ENCODE data around the gene ABRACL. TPM values are rescaled to one million over a fixed set of nuclear protein-coding genes. Genes with fewer than 3 reads are reported as not detected.
"Not testable (repeated sequence)": the region's sequence is repeated elsewhere in the genome, so short reads cannot be mapped to it uniquely, and the experiment has no call there.

ABRACL gene
- polyA plus RNA-seq, 1 donor: 97.2 TPM

DNA sequence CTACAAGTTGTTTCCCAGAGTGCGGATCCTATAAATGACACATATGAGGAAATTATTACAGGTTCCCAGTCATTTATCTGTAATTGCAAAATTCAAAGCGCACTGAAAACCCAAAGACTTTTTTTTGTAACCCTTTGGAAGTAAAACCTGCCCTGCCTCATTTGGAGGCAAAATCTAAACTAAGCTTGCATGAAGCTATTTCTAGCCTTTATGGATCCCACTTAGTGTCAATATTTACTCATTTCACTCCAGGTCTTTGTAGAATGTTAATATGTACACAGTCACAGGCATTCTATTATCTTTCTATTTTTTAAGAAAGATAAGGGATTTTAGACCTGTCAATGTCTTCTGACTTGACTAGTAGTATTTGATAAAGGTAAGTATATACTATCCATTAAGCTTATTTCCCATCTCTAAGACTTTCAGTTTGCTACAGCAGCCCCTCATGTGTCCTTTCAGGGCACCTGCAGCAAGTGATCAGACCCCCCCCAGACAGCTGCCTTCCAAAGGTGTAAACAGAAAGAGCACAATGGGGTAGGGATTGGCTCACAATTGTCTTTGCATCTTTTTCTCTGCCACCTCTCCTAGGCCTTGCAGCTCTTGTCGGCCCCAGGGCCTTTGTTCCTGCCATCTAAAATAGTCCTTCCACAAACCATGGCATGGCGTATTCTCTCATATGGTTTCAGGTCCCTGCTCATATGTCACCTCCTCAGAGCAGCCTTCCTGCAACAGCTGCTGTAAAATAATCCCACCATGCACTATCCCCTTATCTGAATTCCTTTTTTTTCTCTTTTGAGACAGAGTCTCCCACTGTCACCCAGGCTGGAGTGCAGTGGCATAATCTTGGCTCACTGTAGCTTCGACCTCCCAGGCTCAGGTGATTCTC, 39.2 kb upstream of the ABRACL start:
- Histone ChIP-seq H3K9me3 (ENCODE audit: control insufficient read depth, low read depth, low read length) (no peaks in the 10 kb centered on the region), H3K4me3 (ENCODE audit: low read length) (no peak overlapping the region), H3K4me1 (ENCODE audit: control insufficient read depth, insufficient read depth, low read length) (peaks cover 29% of the 10 kb centered on the region), H3K36me3 (ENCODE audit: control insufficient read depth, insufficient read depth, low read length) (no peaks in the 10 kb centered on the region), H3K27me3 (ENCODE audit: control insufficient read depth, insufficient read depth, low read length) (no peaks in the 10 kb centered on the region), H3K27ac (ENCODE audit: low read length) (no peak overlapping the region)
- DNase-seq: peak in 1 of 2 donors; percentile 9
- WGBS (ENCODE audit: insufficient coverage, low lambda C conversion rate): 63% methylated on average over 2 of the region's 5 CpGs

DNA sequence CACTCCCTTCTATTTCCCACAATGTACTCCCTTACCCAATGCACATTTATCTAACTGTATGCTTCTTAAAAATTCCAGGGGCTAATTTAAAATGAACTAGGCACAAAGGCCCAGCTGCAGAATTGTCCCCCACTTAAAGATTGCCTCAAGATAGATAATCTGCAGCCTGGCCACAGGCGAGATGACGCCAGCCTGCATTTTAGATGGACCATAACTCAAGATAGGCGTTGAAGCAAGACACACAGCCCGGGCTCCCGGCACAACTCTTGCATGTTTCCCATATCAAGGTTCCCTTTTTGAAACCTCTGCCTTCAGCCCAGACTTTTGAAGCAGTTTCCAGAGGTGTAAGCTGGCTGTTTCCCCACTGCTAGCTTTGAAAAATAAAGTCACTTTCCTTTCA, 37.3 kb upstream of the ABRACL start:
- Histone ChIP-seq H3K27me3 (ENCODE audit: control insufficient read depth, insufficient read depth, low read length) (no peaks in the 10 kb centered on the region), H3K36me3 (ENCODE audit: control insufficient read depth, insufficient read depth, low read length) (no peaks in the 10 kb centered on the region), H3K27ac (ENCODE audit: low read length) (no peak overlapping the region), H3K9me3 (ENCODE audit: control insufficient read depth, low read depth, low read length) (no peaks in the 10 kb centered on the region), H3K4me1 (ENCODE audit: control insufficient read depth, insufficient read depth, low read length) (peaks cover 20% of the 10 kb centered on the region), H3K4me3 (ENCODE audit: low read length) (no peak overlapping the region)
- no CpG with 5 or more reads among the region's 5 CpGs for WGBS (ENCODE audit: insufficient coverage, low lambda C conversion rate)
- no peak for DNase-seq

DNA sequence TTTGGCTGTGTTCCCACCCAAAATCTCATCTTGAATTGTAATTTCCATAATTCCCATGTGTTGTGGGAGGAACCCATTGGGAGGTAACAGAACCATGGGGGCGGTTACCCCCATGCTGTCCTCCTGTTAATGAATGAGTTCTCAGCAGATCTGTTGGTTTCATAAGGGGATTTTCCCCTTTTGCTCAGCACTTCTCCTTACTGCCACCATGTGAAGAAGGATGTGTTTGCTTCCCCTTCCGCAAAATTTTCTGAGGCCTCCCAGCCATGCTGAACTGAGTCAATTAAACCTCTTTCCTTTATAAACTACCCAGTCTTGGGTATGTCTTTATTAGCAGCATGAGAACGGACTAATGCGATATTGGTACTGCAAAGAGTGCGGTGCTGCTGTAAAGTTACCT, 35.6 kb upstream of the ABRACL start:
- WGBS (ENCODE audit: insufficient coverage, low lambda C conversion rate): 100% methylated on average over 2 of the region's 5 CpGs
- not testable (repeated sequence) for H3K36me3 ChIP-seq (ENCODE audit: control insufficient read depth, insufficient read depth, low read length); H3K27ac ChIP-seq (ENCODE audit: low read length)

DNA sequence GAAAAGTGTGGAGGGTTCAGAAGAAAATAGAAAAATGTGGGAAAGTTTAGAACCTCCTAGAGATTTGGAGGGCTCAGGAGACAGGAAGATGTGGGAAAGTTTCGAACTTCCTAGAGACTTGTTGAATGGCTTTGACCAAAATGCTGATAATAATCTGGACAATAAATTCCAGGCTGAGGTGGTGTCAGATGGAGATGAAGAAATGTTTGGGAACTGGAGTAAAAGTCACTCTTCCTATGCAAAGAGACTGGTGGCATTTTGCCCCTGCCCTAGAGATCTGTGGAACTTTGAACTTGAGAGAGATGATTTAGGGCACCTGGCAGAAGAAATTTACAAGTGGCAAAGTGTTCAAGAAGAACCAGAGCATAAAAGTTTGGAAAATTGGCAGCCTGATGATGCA, 35.1 kb upstream of the ABRACL start:
- H3K4me3 ChIP-seq (ENCODE audit: low read length); H3K27me3 ChIP-seq (ENCODE audit: control insufficient read depth, insufficient read depth, low read length); H3K9me3 ChIP-seq (ENCODE audit: control insufficient read depth, low read depth, low read length); H3K36me3 ChIP-seq (ENCODE audit: control insufficient read depth, insufficient read depth, low read length); DNase-seq; H3K27ac ChIP-seq (ENCODE audit: low read length): not testable (repeated sequence)
- no CpG with 5 or more reads among the region's 1 CpG for WGBS (ENCODE audit: insufficient coverage, low lambda C conversion rate)
- H3K4me1 ChIP-seq (ENCODE audit: control insufficient read depth, insufficient read depth, low read length): peaks cover 20% of the 10 kb centered on the region

More for the DNA sequence above, 35.6 kb upstream of the ABRACL start:
- not testable (repeated sequence) for H3K9me3 ChIP-seq (ENCODE audit: control insufficient read depth, low read depth, low read length); H3K27me3 ChIP-seq (ENCODE audit: control insufficient read depth, insufficient read depth, low read length); H3K4me3 ChIP-seq (ENCODE audit: low read length); DNase-seq
- H3K4me1 ChIP-seq (ENCODE audit: control insufficient read depth, insufficient read depth, low read length): peaks cover 20% of the 10 kb centered on the region

DNA sequence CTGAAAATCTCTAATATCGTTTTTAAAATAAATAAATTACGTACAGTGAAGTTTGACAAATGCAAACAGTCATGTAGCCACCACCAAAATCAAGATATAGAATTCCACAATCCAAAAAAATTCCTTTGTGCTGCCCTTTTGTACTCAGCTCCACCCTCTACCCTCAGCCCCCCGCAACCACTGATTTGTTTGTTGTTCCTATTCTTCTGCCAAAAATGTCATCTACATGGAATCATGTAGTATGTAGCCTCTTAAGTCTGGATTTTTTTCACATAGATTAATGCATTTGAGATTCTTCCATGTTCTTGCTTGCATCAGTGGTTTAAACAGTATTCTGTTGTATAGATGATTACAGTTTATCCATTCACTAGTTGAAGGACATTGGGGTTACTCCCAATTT, 32.0 kb upstream of the ABRACL start:
- DNase-seq: no peak
- no CpG with 5 or more reads among the region's 3 CpGs for WGBS (ENCODE audit: insufficient coverage, low lambda C conversion rate)
- Histone ChIP-seq H3K36me3 (ENCODE audit: control insufficient read depth, insufficient read depth, low read length) (no peaks in the 10 kb centered on the region), H3K27me3 (ENCODE audit: control insufficient read depth, insufficient read depth, low read length) (no peaks in the 10 kb centered on the region), H3K9me3 (ENCODE audit: control insufficient read depth, low read depth, low read length) (no peaks in the 10 kb centered on the region), H3K27ac (ENCODE audit: low read length) (no peak overlapping the region), H3K4me1 (ENCODE audit: control insufficient read depth, insufficient read depth, low read length) (peaks cover 10% of the 10 kb centered on the region), H3K4me3 (ENCODE audit: low read length) (no peak overlapping the region)

DNA sequence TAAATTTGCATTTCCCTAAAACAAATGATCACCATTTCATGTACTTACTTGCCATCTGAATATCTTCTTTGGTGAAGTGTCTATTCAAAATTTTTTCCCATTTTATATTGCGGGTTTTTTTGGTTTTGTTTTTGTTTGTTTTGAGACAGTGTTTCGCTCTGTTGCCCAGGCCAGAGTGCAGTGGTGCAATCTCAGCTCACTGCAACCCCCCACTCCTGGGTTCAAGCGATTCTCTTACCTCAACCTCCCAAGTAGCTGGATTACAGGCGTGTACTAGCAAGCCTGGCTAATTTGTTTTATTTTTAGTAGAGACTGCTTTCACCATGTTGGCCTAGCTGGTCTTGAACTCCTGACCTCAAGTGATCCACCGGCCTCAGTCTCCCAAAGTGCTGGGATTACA, 31.4 kb upstream of the ABRACL start:
- DNase-seq: no peak
- Histone ChIP-seq H3K4me1 (ENCODE audit: control insufficient read depth, insufficient read depth, low read length) (peaks cover 10% of the 10 kb centered on the region), H3K9me3 (ENCODE audit: control insufficient read depth, low read depth, low read length) (no peaks in the 10 kb centered on the region), H3K36me3 (ENCODE audit: control insufficient read depth, insufficient read depth, low read length) (no peaks in the 10 kb centered on the region), H3K4me3 (ENCODE audit: low read length) (no peak overlapping the region), H3K27ac (ENCODE audit: low read length) (no peak overlapping the region), H3K27me3 (ENCODE audit: control insufficient read depth, insufficient read depth, low read length) (no peaks in the 10 kb centered on the region)
- no CpG with 5 or more reads among the region's 5 CpGs for WGBS (ENCODE audit: insufficient coverage, low lambda C conversion rate)

DNA sequence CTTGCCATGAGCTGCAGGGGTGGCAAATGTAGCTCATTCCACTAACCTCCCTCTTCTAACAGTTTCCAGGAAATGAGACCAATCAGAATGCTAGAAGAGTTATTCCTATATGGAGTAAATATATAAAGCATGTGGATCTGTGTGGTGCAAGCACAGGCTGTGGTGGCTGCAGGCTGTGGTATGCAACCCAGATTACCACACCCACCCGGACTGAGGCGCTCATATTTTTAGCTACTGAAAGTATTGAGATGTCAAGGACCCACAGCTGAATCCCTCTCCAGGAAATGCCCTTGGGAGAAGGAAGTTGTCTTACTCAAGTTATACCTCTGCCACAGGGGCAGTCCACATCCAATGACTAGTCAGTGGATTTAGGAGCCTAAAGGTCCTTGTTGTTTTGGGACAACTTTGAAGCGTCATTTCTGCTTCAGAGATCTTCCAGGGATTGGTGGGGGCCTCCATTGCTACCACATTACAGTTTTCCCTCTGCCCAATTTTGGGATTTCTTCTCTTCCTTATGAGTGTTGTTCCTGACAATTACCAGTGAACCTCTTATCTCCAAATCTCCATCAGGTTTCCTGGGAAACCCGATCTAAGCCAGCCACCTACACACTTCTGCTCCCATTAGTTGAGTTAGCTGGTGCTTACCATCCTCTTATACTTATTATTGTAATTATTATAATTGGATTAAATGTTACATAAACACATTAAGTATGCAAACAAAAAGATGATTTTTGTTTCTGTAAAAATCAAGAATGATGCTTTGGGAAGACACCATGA, 28.4 kb upstream of the ABRACL start:
- H3K4me1 ChIP-seq (ENCODE audit: control insufficient read depth, insufficient read depth, low read length): no peaks in the 10 kb centered on the region
- no peak overlapping the region for H3K4me3 ChIP-seq (ENCODE audit: low read length)
- no peaks in the 10 kb centered on the region for H3K27me3 ChIP-seq (ENCODE audit: control insufficient read depth, insufficient read depth, low read length)
- no peaks in the 10 kb centered on the region for H3K9me3 ChIP-seq (ENCODE audit: control insufficient read depth, low read depth, low read length)
- WGBS (ENCODE audit: insufficient coverage, low lambda C conversion rate): no CpG with 5 or more reads among the region's 4 CpGs
- H3K27ac ChIP-seq (ENCODE audit: low read length): no peak overlapping the region
- H3K36me3 ChIP-seq (ENCODE audit: control insufficient read depth, insufficient read depth, low read length): no peaks in the 10 kb centered on the region
- DNase-seq: no peak

DNA sequence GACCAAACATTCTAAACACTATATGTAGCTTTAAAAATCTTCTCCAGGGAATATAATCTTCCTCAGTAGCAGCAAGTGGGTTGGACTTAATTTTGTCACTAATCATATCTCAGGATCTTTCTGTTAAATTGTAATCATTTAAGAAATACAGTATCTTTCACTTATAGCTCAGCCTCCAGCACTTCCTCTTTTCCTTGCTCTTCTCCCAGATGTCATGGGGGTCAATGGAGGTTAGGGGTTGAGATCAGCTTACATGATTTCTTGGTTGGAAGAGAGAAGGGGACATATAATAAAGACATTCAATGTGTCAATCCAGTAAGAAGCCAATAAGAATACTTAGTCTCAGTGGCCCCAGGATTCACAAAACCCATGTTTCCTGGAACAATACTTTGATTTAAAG, 24.8 kb upstream of the ABRACL start:
- Histone ChIP-seq H3K27me3 (ENCODE audit: control insufficient read depth, insufficient read depth, low read length) (no peaks in the 10 kb centered on the region), H3K4me1 (ENCODE audit: control insufficient read depth, insufficient read depth, low read length) (no peaks in the 10 kb centered on the region), H3K27ac (ENCODE audit: low read length) (no peak overlapping the region), H3K9me3 (ENCODE audit: control insufficient read depth, low read depth, low read length) (no peaks in the 10 kb centered on the region), H3K4me3 (ENCODE audit: low read length) (no peak overlapping the region), H3K36me3 (ENCODE audit: control insufficient read depth, insufficient read depth, low read length) (no peaks in the 10 kb centered on the region)
- DNase-seq: no peak

DNA sequence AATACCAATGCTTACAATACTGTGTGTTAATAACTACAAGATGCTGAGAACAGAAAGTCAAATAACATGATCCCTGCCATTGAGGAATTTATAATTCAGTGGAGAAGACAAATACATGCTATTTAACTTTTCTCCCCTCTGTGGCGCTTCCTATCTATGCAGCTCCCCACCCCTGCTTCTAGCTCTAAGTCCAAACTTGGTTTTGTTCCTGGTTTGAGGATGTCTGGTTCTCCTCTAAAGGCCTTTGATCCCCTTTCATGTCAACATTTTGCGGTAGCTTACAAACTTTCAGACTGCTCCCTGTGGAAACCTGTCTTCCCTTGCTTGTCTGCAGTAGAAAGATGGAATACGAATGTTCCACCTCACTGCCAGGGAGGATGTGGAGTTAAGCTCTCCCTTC, 22.1 kb upstream of the ABRACL start:
- Histone ChIP-seq H3K4me3 (ENCODE audit: low read length) (no peak overlapping the region), H3K9me3 (ENCODE audit: control insufficient read depth, low read depth, low read length) (no peaks in the 10 kb centered on the region), H3K36me3 (ENCODE audit: control insufficient read depth, insufficient read depth, low read length) (no peaks in the 10 kb centered on the region), H3K27ac (ENCODE audit: low read length) (no peak overlapping the region), H3K4me1 (ENCODE audit: control insufficient read depth, insufficient read depth, low read length) (no peaks in the 10 kb centered on the region), H3K27me3 (ENCODE audit: control insufficient read depth, insufficient read depth, low read length) (no peaks in the 10 kb centered on the region)
- no CpG with 5 or more reads among the region's 3 CpGs for WGBS (ENCODE audit: insufficient coverage, low lambda C conversion rate)
- no peak for DNase-seq

DNA sequence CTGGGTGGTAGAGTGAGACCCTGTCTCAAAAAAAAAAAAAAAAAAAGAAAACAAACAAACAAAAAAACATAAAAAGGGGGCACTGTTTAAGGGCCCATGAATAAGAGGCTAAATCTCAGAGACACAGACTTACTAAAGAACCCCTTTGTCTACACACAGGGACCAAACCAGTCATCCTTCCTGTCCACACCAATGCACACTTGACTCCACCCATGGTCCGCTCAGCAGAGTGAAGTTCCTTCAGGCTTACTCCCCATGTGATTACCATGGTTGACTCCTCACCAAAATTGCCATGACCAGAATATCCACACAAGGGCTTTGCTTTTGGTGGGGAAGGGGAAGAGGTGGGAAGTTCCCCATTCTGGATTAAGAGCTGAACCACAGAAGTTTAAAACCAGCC, 21.1 kb upstream of the ABRACL start:
- H3K27ac ChIP-seq (ENCODE audit: low read length): no peak overlapping the region
- no peak for DNase-seq
- H3K4me1 ChIP-seq (ENCODE audit: control insufficient read depth, insufficient read depth, low read length): no peaks in the 10 kb centered on the region
- no peaks in the 10 kb centered on the region for H3K27me3 ChIP-seq (ENCODE audit: control insufficient read depth, insufficient read depth, low read length)
- WGBS (ENCODE audit: insufficient coverage, low lambda C conversion rate): no CpG with 5 or more reads among the region's 1 CpG
- no peaks in the 10 kb centered on the region for H3K9me3 ChIP-seq (ENCODE audit: control insufficient read depth, low read depth, low read length)
- no peaks in the 10 kb centered on the region for H3K36me3 ChIP-seq (ENCODE audit: control insufficient read depth, insufficient read depth, low read length)
- no peak overlapping the region for H3K4me3 ChIP-seq (ENCODE audit: low read length)

All from large intestine (tissue), 3 donors.